A549 (cell line): ENCODE results near the gene CGN.

Source experiments
- CTCF ChIP-seq: fragments of >200 bp; sonication (Bioruptor Twin); formaldehyde crosslinking; IDR thresholded peaks from 3 replicates; pipeline ENCODE4 v1.5.1; 2016
- POLR2A ChIP-seq: IDR thresholded peaks from 2 replicates; pipeline ENCODE4 v1.6.1; 2012; ENCODE audit warnings: mild to moderate bottlenecking, low read length
- REST ChIP-seq: fragments of 200-600 bp; sonication (generic); IDR thresholded peaks from 2 replicates; pipeline ENCODE4 v1.6.1; 2016; ENCODE audit warnings: antibody characterized with exemption, mild to moderate bottlenecking, moderate library complexity

DNA sequence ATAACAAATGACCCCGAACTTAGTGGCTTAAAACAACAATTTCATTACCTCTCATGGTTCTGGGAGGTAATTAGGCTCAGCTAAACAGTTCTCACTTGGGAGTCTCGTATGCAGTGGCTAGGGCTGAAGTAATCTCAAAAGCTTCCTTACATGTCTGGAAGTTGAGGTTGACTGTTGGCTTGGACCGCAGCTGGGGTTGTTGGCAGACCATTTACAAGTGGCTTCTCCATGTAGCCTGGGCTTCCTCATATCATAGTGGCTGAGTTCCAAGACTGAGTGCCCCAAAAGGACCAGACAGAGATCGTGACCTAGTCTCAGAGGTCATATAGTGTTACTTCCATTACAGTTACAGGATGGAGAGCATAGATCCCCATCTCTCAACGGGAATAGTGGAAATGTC is 49.5 kb upstream of the CGN start:
- no peak for TF ChIP-seq CTCF
- no peak for TF ChIP-seq POLR2A
- no peak for TF ChIP-seq REST
